ENCODE measurements around the gene MARCHF10. TPM values are rescaled to one million over a fixed set of nuclear protein-coding genes. Genes with fewer than 3 reads are reported as not detected.

The MARCHF10 gene
- total and polyA plus RNA-seq, 7 donors, result 0.09 to 2.1 (median 0.71) TPM; not detected in 2

DNA sequence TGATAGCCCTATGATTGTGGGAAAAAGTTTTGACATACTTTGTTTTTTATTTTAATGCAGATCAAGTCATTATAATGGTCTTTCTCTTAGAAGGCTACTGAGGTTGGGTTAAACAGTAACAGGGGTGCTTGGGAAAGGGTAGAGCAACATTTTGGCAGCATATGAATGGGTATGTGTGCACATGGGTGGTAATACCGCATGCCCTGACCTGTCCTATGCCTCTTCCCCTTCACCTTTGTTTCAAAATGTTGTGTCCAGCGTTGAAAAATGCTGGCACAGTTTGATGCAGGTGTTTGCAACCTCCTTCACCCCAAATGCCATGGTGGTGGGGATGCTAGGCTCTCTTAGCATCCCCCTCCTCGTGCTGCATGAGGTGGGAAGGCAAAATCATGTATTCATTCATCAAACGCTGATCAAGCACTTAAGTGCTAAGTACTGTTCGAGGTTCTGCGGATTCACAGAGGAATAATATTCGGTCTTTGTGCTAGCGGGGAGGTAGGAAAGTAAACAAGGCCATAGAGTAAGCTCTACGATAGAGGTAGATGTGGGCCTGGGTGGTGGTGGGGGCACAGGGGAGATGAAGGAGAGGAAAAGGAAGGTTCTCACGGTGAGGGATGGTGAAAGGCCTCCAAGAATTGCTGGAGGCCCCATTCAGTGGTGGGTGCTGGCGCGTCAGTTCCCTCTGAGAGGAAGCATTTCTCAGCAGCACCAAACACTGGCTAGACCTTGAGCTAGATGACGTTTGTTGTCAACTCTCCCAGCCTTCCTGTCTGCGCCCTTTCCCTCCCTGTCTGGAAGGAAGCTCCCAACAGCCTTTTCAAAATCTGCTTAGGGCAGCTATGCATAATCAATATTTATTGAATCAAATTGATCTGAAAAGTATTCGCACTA is 13.3 kb upstream of the MARCHF10 start:
- no peaks in the 10 kb centered on the region for H3K36me3 ChIP-seq
- H3K4me3 ChIP-seq, result no peak overlapping the region
- 87 to 88% methylated on average over 15 of the region's 15 CpGs for WGBS, 2 donors
- TF ChIP-seq EP300 (IDR thresholded peaks at IDR 0.05) (no peak), POLR2A (IDR thresholded peaks at IDR 0.05) (no peak), POLR2AphosphoS5 (IDR thresholded peaks at IDR 0.05) (no peak)
- TF ChIP-seq, protein P1, sequence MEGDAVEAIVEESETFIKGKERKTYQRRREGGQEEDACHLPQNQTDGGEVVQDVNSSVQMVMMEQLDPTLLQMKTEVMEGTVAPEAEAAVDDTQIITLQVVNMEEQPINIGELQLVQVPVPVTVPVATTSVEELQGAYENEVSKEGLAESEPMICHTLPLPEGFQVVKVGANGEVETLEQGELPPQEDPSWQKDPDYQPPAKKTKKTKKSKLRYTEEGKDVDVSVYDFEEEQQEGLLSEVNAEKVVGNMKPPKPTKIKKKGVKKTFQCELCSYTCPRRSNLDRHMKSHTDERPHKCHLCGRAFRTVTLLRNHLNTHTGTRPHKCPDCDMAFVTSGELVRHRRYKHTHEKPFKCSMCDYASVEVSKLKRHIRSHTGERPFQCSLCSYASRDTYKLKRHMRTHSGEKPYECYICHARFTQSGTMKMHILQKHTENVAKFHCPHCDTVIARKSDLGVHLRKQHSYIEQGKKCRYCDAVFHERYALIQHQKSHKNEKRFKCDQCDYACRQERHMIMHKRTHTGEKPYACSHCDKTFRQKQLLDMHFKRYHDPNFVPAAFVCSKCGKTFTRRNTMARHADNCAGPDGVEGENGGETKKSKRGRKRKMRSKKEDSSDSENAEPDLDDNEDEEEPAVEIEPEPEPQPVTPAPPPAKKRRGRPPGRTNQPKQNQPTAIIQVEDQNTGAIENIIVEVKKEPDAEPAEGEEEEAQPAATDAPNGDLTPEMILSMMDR (IDR thresholded peaks at IDR 0.05), result no peak
- H3K27me3 ChIP-seq, result no peaks in the 10 kb centered on the region
- H3K4me1 ChIP-seq, result peaks cover 0 to 16% (median 12%) of the 10 kb centered on the region in 4 donors
- intact Hi-C loops (cut with DNase I), result no loop called here
- no peak overlapping the region for H3K27ac ChIP-seq
- no peak for DNase-seq
- H3K9me3 ChIP-seq, result no peaks in the 10 kb centered on the region

DNA sequence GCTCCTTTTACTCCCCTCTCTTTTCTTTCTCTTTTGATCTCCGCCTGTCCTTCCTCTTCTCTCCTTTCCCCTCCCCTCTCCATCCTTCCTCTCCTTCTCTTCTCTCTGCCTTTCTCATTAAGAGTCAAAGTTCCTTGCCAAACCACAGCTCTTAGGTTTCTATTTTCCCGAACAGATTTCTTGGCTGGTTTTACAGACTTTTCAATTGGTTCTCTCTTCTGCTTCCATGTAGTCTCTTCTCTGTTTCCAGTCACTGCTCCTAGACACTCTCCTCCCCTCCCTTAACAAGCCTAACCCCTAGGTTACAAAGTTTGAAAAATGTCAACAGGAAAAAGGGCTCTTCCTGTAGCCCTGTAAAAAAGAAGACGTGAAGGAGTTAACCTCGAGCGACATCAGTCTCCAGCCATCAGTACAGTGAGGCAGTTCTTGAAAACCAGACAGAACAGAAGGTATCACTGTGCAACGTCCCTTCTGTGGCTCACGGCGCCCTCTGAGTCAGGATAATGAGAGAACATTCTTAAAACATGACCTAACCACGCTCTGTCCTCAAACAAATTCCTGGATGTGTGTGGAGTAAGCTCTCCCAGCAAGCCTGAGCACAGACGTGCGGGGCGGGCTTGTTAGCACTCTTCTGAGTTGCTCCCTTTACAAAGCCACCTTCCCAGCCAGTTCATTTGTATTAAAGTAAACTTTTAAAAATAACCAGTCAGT is 11.6 kb upstream of the MARCHF10 start:
- WGBS, 2 donors, result 18 to 29% methylated on average over 12 of the region's 12 CpGs
- Histone ChIP-seq H3K27me3 (no peaks in the 10 kb centered on the region), H3K27ac (peak overlapping the region; percentile 2 to 77 (median 64)), H3K4me1 (peaks cover 0 to 16% (median 12%) of the 10 kb centered on the region in 4 donors), H3K4me3 (peak overlapping the region in 1 of 4 donors; percentile 4), H3K36me3 (no peaks in the 10 kb centered on the region), H3K9me3 (no peaks in the 10 kb centered on the region)
- peak; percentile 86 for DNase-seq
- TF ChIP-seq, protein P1 (IDR thresholded peaks at IDR 0.05), result no peak
- TF ChIP-seq POLR2AphosphoS5 (IDR thresholded peaks at IDR 0.05), result peak in 2 of 4 donors; percentile 41 to 75
- intact Hi-C loops (cut with DNase I), result loop anchor here (5.0 to 10.0 kb wide), 2 partner anchors 45 to 98 kb away; no protein-coding TSS in a partner anchor

DNA sequence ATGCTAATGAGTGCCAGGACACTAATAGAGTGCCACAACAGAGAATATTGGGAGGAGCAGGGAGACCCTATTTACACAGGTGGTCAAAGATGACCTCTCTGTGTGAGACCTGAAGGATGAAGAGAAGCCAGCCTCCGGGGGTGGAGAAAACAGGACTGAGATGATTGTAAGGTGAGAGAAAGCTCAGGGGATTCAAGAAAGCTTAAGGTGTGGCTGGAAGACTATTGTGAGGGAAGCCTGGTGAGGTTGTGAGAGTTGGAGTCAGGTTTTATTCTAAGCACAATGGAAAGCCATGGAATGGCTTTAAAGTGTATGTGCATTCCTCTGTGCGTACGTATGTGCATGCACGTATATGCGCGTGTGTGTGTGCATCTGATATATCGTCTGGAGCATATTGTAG is 10.4 kb upstream of the MARCHF10 start:
- peaks cover 0 to 16% (median 12%) of the 10 kb centered on the region in 4 donors for H3K4me1 ChIP-seq
- no peaks in the 10 kb centered on the region for H3K27me3 ChIP-seq
- no peak for TF ChIP-seq POLR2AphosphoS5 (IDR thresholded peaks at IDR 0.05)
- TF ChIP-seq, protein P1 (IDR thresholded peaks at IDR 0.05), result no peak
- TF ChIP-seq POLR2A (IDR thresholded peaks at IDR 0.05), result no peak
- no peak for TF ChIP-seq EP300 (IDR thresholded peaks at IDR 0.05)
- H3K4me3 ChIP-seq, result no peak overlapping the region
- H3K27ac ChIP-seq, result no peak overlapping the region
- WGBS, 2 donors, result 92 to 94% methylated on average over 7 of the region's 7 CpGs
- intact Hi-C loops (cut with DNase I), result loop anchor here (5.0 to 10.0 kb wide), 2 partner anchors 46 to 99 kb away; no protein-coding TSS in a partner anchor
- peaks cover 0 to 3% (median 0%) of the 10 kb centered on the region in 4 donors for H3K9me3 ChIP-seq
- no peak for DNase-seq
- no peaks in the 10 kb centered on the region for H3K36me3 ChIP-seq

DNA sequence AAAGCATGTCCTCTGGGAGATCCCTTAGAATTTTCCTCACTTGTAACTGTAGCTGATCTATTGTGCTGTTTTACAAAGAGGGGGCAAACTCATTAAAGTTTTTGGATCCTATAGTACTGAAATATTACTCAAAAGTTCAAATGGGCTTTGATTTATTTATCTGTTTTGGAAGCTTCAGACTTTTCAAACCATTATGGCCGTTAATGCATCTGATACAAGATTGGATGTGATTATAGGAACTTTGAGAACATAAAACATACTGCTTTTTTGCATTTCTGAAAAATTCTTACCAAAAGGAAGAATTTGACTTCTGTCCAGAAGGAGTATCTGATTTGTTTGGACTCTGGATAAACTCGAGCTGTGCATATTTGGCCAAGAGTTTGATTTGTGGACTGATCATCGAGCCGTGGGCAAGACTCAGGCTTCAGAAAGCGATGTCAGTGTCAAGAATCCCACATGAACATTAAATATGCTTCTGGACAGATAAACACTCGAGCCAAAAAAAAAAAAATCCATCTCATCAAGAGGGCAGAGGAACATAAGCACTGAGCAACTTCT is 8.2 kb upstream of the MARCHF10 start:
- peaks cover 0 to 16% (median 12%) of the 10 kb centered on the region in 4 donors for H3K4me1 ChIP-seq
- DNase-seq, result no peak
- H3K9me3 ChIP-seq, result peaks cover 0 to 3% (median 0%) of the 10 kb centered on the region in 4 donors
- no peak overlapping the region for H3K4me3 ChIP-seq
- H3K36me3 ChIP-seq, result no peaks in the 10 kb centered on the region
- no peak overlapping the region for H3K27ac ChIP-seq
- H3K27me3 ChIP-seq, result no peaks in the 10 kb centered on the region
- WGBS, 2 donors, result 61 to 64% methylated on average over 6 of the region's 6 CpGs
- intact Hi-C loops (cut with DNase I), result loop anchor here (5.0 to 10.0 kb wide), 2 partner anchors 48 to 101 kb away; no protein-coding TSS in a partner anchor
- TF ChIP-seq EP300 (IDR thresholded peaks at IDR 0.05) (no peak), POLR2AphosphoS5 (IDR thresholded peaks at IDR 0.05) (no peak), POLR2A (IDR thresholded peaks at IDR 0.05) (no peak)
- TF ChIP-seq, protein P1 (IDR thresholded peaks at IDR 0.05), result no peak
